GM12891 (cell line): ENCODE measurements around the gene RILP.

ENCODE experiments used
- POLR2A ChIP-seq: IDR thresholded peaks from 2 replicates; pipeline ENCODE4 v1.6.1; 2011; ENCODE audit warnings: low read depth, low read length, control low read depth
- POLR2AphosphoS5 ChIP-seq: IDR thresholded peaks from 2 replicates; pipeline ENCODE4 v1.6.1; 2011; ENCODE audit warnings: low read depth, low read length, control low read depth

GRCh38 chr17:1639549-1640180 is 10.0 kb downstream of the RILP start:
- TF ChIP-seq POLR2A: no peak
- TF ChIP-seq POLR2AphosphoS5: no peak
